Uterus (tissue), 4 donors: ENCODE results near the gene STXBP5. TPM values are rescaled to one million over a fixed set of nuclear protein-coding genes. Genes with fewer than 3 reads are reported as not detected.

Experiments used
- DNase-seq, 2 donors: peaks; one replicate each; pipeline ENCODE4 v3.0.0-alpha.2; 2019 to 2020
- H3K27ac ChIP-seq, 2 donors: fragments of 200-600 bp; sonication (generic); 1 replicate in 1 of 2; 2 replicates in 1 of 2; pipeline ENCODE4 v1.5.1; 2016 to 2018
- H3K27me3 ChIP-seq, 2 donors: fragments of 200-600 bp; sonication (generic); one replicate each; pipeline ENCODE4 v1.5.1; 2018 to 2019; ENCODE audit warnings: control low read depth in 1 of 2
- H3K36me3 ChIP-seq, 2 donors: fragments of 200-600 bp; sonication (generic); one replicate each; pipeline ENCODE4 v1.5.1; 2019; ENCODE audit warnings: control low read depth in 1 of 2
- H3K4me1 ChIP-seq, 2 donors: fragments of 200-600 bp; sonication (generic); one replicate each; pipeline ENCODE4 v1.5.1; 2018 to 2019; ENCODE audit warnings: control low read depth in 1 of 2
- H3K4me3 ChIP-seq, 2 donors: fragments of 200-600 bp; sonication (generic); 1 replicate in 1 of 2; 2 replicates in 1 of 2; pipeline ENCODE4 v1.5.1; 2018 to 2019; ENCODE audit warnings: mild to moderate bottlenecking in 1 of 2
- H3K9me3 ChIP-seq, 2 donors: fragments of 200-600 bp; sonication (generic); one replicate each; pipeline ENCODE4 v1.5.1; 2019; ENCODE audit warnings: control low read depth in 1 of 2
- CTCF ChIP-seq, 4 experiments: fragments of 200-600 bp in 2 of 4; fragments of 450-650 bp in 2 of 4; sonication (generic) in 2 of 4; IDR thresholded peaks; one replicate each; pipeline ENCODE4 v1.5.1; 2016 to 2019; ENCODE audit warnings: antibody characterized with exemption in 4 of 4, mild to moderate bottlenecking in 2 of 4, moderate library complexity in 1 of 4
- POLR2A ChIP-seq, 2 donors: fragments of 450-650 bp; IDR thresholded peaks; one replicate each; pipeline ENCODE4 v1.6.1; 2016; ENCODE audit warnings: antibody characterized with exemption in 2 of 2, mild to moderate bottlenecking in 1 of 2, moderate library complexity in 1 of 2
- intact Hi-C: fragments of 100-400 bp; cut with DNase I; formaldehyde crosslinking; loops from one replicate; pipeline ENCODE4 v1.15.1; 2023; ENCODE audit warnings: low total_unique reads
- total RNA-seq, 4 donors: library from RNA; depleted of rRNA in 3 of 4; stranded (reverse); fragments of >200 nt in 3 of 4; gene quantifications; one replicate each; pipeline versions ENCODE4 v1.1.0 to v1.2.4, GENCODE V29; 2014 to 2023
- donor health status: DM: yes; HTN: yes; CAD: no.

Gene STXBP5
- total RNA-seq, 4 donors from 2014 or later: 28.9 to 80.2 (median 36.9) TPM

GRCh38 chr6:147164761-147165160, 39.5 kb upstream of the STXBP5 start:
- no peaks in the 10 kb centered on the region for H3K9me3 ChIP-seq
- H3K4me1 ChIP-seq: no peaks in the 10 kb centered on the region
- intact Hi-C loops: no loop called here
- no peaks in the 10 kb centered on the region for H3K27me3 ChIP-seq
- H3K27ac ChIP-seq: no peak overlapping the region
- TF ChIP-seq POLR2A (IDR thresholded peaks at IDR 0.05) (no peak), CTCF (IDR thresholded peaks at IDR 0.05) (no peak)
- no peaks in the 10 kb centered on the region for H3K36me3 ChIP-seq
- DNase-seq: no peak
- no peak overlapping the region for H3K4me3 ChIP-seq

GRCh38 chr6:147166360-147166944, 37.8 kb upstream of the STXBP5 start:
- no peak overlapping the region for H3K4me3 ChIP-seq
- intact Hi-C loops: no loop called here
- H3K27me3 ChIP-seq: no peaks in the 10 kb centered on the region
- no peaks in the 10 kb centered on the region for H3K9me3 ChIP-seq
- no peak for DNase-seq
- no peak overlapping the region for H3K27ac ChIP-seq
- TF ChIP-seq POLR2A (IDR thresholded peaks at IDR 0.05): no peak
- no peak for TF ChIP-seq CTCF (IDR thresholded peaks at IDR 0.05)
- no peaks in the 10 kb centered on the region for H3K36me3 ChIP-seq
- no peaks in the 10 kb centered on the region for H3K4me1 ChIP-seq

GRCh38 chr6:147166992-147167391, 37.2 kb upstream of the STXBP5 start:
- intact Hi-C loops: no loop called here
- DNase-seq: no peak
- Histone ChIP-seq H3K27ac (no peak overlapping the region), H3K9me3 (no peaks in the 10 kb centered on the region), H3K36me3 (no peaks in the 10 kb centered on the region), H3K4me1 (no peaks in the 10 kb centered on the region), H3K27me3 (no peaks in the 10 kb centered on the region), H3K4me3 (no peak overlapping the region)
- TF ChIP-seq POLR2A (IDR thresholded peaks at IDR 0.05) (no peak), CTCF (IDR thresholded peaks at IDR 0.05) (no peak)

GRCh38 chr6:147167576-147168461, 36.4 kb upstream of the STXBP5 start:
- no peaks in the 10 kb centered on the region for H3K27me3 ChIP-seq
- H3K4me3 ChIP-seq: no peak overlapping the region
- H3K27ac ChIP-seq: no peak overlapping the region
- H3K36me3 ChIP-seq: no peaks in the 10 kb centered on the region
- no peaks in the 10 kb centered on the region for H3K9me3 ChIP-seq
- intact Hi-C loops: no loop called here
- TF ChIP-seq POLR2A (IDR thresholded peaks at IDR 0.05) (no peak), CTCF (IDR thresholded peaks at IDR 0.05) (no peak)
- DNase-seq: no peak
- H3K4me1 ChIP-seq: no peaks in the 10 kb centered on the region

- Histone ChIP-seq H3K36me3 (no peaks in the 10 kb centered on the region), H3K4me3 (no peak overlapping the region), H3K9me3 (no peaks in the 10 kb centered on the region), H3K27ac (no peak overlapping the region), H3K4me1 (no peaks in the 10 kb centered on the region), H3K27me3 (no peaks in the 10 kb centered on the region)
- intact Hi-C loops: no loop called here
- TF ChIP-seq POLR2A (IDR thresholded peaks at IDR 0.05) (no peak), CTCF (IDR thresholded peaks at IDR 0.05) (no peak)
- no peak for DNase-seq
Measured at GRCh38 chr6:147169529-147169928, 34.7 kb upstream of the STXBP5 start.
